Lung microvascular endothelial cell (primary cell): ENCODE data around the gene FAM107A. TPM values are rescaled to one million over a fixed set of nuclear protein-coding genes. Genes with fewer than 3 reads are reported as not detected.

Source experiments
- DNase-seq, 2 donors: peaks; one replicate each; pipeline versions ENCODE4 v3.0.0 to v3.0.0-alpha.2; 2010; ENCODE audit warnings: low read depth in 2 of 2
- total RNA-seq: library from RNA; depleted of rRNA; stranded (reverse); fragments of >200 nt; gene quantifications from 2 replicates; pipeline ENCODE4 v1.2.1, GENCODE V29; 2014

The FAM107A gene
- total RNA-seq, 1 donor from 2014 or later = 0.20 TPM

DNA sequence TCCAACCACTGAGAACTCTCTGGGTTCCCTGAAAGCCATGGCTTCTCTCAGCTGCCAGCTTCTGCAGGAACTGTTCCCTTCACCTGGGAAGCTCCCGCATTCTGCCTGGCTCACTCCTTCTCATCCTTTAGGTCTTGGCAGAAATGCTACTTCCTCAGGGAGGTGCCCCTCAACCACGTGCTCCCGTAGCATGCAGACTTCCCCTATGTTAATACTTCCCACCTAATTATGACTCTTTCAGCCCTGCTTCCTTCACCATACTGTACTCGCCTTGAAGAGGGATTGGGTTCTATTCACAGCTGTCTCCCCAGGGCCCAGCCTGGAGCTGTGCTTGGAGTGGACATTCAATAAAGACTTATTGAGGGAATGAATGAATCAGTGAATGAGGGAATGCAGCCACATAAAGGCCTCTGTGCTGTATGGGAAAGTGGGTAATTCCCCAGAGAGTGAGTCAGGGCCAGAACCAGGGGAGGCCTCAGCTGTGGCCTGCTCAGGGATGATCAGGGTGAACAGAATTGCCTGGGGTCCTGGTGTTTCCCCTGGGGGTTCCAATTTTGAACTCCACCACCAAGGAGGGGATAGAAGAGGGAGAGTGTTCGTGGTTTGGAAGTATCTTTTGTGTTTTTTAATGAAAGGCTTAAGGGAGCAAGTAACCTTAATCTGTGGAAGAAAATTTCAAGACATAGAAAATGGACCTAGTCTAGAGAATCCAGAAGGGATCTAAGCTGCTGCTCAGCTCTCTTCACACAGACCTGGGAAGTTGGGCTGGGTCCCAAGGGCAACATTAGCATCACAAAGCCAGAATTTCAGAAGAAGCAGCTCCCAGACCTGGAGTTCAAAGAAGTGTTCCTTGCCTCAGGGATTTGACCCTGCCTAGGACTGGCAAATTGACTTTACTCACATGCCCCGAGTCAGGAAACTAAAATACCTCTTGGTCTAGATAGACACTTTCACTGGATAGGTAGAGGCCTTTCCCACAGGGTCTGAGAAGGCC lies 14.6 kb upstream of the FAM107A start:
- no peak for DNase-seq

GRCh38 chr3:58588030-58588614 lies 10.9 kb upstream of the FAM107A start:
- DNase-seq = peak; percentile 35 to 45

DNA sequence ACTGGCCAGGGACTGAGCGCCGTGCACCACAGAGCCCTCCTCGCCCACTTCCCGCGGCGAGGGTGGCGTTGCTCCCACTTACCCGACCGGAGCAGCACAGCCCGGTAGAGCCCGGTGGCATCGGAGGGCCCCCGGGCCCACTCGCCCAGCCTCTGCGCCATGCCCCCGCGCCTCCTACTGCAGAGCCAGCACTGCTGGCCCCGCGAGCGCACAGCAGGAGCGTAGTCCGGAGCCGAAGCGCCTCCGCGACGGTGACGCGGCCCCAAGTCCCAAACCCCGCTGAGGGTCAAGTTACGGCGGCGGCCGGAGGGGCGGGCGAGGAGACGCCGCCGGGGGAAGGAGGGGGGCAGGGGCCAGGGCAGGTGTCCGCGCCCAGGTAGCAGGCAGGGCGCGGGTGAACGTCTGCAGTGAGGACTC lies 9.6 kb upstream of the FAM107A start:
- no peak for DNase-seq

GRCh38 chr3:58585994-58586393 lies 8.8 kb upstream of the FAM107A start:
- DNase-seq = no peak

DNA sequence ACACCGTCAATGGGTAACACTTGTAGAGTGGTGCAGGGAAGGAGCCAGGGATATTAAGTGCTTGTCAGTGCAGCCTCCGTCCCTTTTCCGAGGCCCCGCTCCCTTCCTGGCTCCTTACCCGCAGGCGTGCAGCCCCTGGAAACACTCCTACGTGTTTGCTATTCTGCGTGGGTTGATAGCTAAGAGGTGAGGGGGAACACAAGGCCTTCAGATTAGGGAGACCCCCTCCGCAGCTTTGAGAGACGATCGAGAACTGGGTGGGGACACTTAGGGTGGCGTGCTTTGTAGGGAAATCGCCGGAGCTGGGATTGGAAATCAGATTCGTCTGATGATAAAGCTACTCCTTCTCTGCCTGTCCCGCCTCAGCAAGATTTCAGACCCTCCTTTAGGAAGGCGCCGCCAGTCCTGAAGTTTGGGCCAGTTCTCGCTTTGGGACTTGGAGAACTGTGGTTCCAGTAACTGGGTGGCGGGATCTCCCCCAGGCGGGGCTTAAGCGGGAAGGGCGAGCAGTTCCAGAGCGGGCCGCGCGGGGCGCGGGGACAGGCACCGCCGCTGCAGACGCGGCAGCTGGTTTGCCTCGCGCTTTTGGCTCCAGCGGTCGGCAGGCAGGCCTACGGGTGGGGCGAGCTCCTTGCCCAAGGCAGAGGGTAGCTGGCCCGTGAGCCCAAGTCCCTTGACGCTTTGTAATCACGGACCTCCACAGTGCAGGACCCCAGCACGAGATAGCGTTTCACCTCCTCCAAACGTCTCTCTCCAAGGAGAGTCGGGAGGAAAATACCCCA lies 8.0 kb upstream of the FAM107A start:
- DNase-seq = peak; percentile 80

GRCh38 chr3:58584690-58585004 lies 7.5 kb upstream of the FAM107A start:
- DNase-seq = peak; percentile 29 to 38

DNA sequence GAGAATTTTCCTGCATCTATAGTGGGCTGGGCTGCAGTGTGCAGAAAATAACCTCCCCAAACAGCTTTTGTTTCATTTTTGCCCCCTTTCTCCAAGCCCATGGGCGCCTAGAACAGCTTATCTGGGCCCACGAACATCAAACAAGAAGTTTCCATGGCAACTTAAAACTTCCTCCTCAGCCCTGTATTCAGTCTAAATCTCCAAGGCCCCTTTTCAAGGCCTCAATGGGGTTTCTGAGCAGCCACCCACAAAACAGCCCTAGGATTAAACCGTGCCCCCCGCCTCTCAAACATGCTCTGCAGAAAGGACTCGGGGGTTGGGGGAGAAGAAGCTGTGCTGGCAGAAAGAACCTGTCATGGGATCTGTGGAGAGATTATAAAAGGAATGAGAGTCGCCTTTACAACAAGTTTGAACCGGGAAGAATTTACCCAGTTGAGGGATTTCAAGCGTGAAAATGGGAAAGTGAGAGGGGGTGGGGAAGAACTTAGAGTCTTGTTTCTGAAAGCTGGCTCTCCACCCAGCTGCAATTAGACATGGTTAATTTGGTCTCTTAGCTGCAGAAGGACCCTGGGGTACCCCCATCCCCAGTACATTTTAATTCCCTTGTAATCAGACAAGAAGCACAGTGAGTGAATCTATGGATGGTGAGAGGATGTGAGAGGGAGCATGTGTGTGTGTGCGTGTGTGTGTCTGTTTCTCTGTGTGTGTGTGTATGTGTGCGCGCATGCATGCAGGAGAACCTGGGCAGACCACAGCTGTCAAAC lies 4.3 kb upstream of the FAM107A start:
- DNase-seq = no peak

- DNase-seq = no peak
Observed at GRCh38 chr3:58580826-58581327, 3.7 kb upstream of the FAM107A start.

- DNase-seq = no peak
Observed at GRCh38 chr3:58578873-58579272, 1.7 kb upstream of the FAM107A start.

GRCh38 chr3:58576716-58577115 lies 475 bp downstream of the FAM107A start:
- peak; percentile 34 to 37 for DNase-seq

DNA sequence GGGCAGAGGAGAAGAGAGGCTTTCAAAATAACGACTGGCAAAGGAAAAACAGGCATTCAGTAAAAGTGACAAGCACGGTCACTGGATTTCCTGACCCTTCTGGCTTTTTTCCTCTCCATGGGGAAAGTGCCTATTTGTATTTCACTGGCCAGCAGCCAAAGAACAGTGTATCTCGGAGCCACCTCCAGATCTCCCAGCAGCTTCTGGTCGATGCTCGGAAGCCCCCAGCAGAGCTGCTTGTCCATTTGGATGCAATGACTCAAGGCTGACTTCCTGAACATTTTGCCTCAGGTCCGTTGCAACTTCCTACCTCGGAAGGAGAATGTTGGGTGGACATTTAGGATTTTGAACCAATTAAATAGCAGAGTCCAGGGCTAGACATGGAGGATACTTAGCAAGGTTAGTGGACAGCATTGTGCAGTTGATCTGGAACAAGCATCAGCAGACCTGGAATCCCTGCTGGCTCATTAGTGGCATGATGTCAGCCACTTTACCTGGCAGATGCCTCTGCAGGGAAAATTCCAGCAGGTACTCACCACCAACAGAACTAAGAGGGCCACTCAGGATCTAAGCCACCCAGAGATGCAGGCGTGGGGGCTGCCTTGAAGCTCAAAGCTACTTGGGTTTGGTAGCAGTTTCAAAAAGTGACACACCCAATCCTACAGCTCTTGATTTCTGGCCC lies 1.1 kb downstream of the FAM107A start:
- peak; percentile 65 to 85 for DNase-seq

- DNase-seq = no peak
Observed at GRCh38 chr3:58574682-58575081, 2.5 kb downstream of the FAM107A start.

GRCh38 chr3:58574106-58574505 lies 3.1 kb downstream of the FAM107A start:
- DNase-seq = no peak

DNA sequence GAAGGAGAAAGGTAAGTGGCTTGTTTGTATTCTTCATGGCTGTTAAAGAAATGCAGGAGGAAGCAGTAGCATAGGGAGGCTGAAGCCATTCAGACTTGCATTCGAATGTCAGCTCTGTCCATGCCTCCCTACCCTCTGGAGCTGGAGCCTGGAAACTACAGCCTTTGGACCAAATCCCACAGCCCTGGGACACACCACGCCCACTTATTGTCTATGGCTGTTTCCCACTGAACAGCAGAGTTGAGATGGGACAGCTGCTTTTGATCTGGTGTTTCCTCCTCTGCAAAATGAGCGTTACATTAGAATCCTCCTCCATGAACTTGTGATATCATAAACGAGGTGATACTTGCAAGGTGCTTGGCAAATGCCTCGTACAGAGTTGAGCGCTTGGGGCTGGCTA lies 3.6 kb downstream of the FAM107A start:
- peak; percentile 28 to 64 for DNase-seq

GRCh38 chr3:58572634-58573230 lies 4.5 kb downstream of the FAM107A start:
- DNase-seq = no peak

DNA sequence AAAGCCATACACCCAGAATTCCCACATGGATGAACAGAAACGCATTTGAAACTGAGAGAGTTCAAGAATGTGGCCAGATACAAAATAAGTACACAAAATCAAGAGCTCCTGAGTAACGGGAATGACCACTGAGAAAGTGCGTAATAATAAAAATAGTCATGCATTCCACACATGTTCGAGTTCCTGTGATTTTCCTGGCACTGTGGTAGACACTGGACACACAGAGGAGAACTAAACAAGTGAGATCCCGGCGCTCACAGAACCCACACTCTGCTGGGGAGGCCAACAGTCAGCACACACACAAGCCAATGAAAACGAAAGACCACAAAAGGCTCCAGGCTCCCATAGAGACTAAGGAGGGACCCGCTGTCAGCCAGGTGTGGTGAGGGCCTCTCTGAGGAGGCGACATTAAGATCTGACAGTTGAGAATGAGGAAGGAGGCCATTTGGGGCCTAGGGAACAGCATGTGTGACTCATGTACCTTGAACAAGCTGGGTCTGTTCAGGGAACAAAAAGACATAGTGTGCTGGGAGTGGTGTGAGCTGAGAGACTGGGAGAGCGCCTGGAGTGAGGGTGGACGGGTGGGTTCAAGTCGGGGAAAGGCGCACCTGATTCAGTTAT lies 5.1 kb downstream of the FAM107A start:
- peak in 1 of 2 donors; percentile 17 for DNase-seq

- DNase-seq = no peak
Observed at GRCh38 chr3:58570851-58571250, 6.3 kb downstream of the FAM107A start.

- DNase-seq = no peak
Observed at GRCh38 chr3:58569287-58570001, 7.7 kb downstream of the FAM107A start.
